IMR-90 (cell line): Measurements from ENCODE around the gene SFPQ. TPM values are rescaled to one million over a fixed set of nuclear protein-coding genes. Genes with fewer than 3 reads are reported as not detected.

Experiments
- ATAC-seq: fragments of 200-7000 bp; cut with Tn5 transposase; 2 replicates; pipeline ENCODE4 v1.9.1; 2020; ENCODE audit warnings: low read depth, mild to moderate bottlenecking, moderate library complexity
- BruUV-seq: library from RNA; stranded (reverse); fragments of 400-500 nt; replicated peaks from 2 replicates; lab custom pipeline; 2021; lab: Mats Ljungman, UMichigan
- CTCF ChIA-PET: fragments of 300-600 bp; formaldehyde crosslinking; extraction: SDS; loops from one replicate; lab custom pipeline; 2021; ENCODE audit warnings: antibody characterized with exemption; lab: Yijun Ruan, JAX
- POLR2A ChIA-PET: fragments of 300-600 bp; sonication (Branson Sonifier 250); formaldehyde crosslinking; loops from one replicate; lab custom pipeline; 2022; ENCODE audit warnings: antibody characterized with exemption; ENCODE audit not compliant: unreplicated experiment; lab: Charles Lee
- DNase-seq: peaks from one replicate; pipeline ENCODE4 v3.0.0; 2013
- H2AFZ ChIP-seq: replicated peaks from 2 replicates; pipeline ENCODE3; 2013; ENCODE audit warnings: low read length, mild to moderate bottlenecking; ENCODE audit not compliant: poor library complexity
- H2AK5ac ChIP-seq: 2 replicates; pipeline ENCODE4 v1.6.1; 2013; ENCODE audit warnings: low read depth, low read length, inconsistent platforms
- H2AK9ac ChIP-seq: replicated peaks from 2 replicates; pipeline ENCODE3; 2013; ENCODE audit warnings: mild to moderate bottlenecking, low read depth, low read length, moderate library complexity; ENCODE audit not compliant: poor library complexity
- H2BK120ac ChIP-seq: 2 replicates; pipeline ENCODE4 v1.6.1; 2013; ENCODE audit warnings: low read depth, low read length, inconsistent platforms
- H2BK15ac ChIP-seq: 3 replicates; pipeline ENCODE4 v1.6.1; 2013; ENCODE audit warnings: low read depth, low read length, inconsistent platforms
- H2BK20ac ChIP-seq: 2 replicates; pipeline ENCODE4 v1.6.1; 2013; ENCODE audit warnings: low read depth, mild to moderate bottlenecking, inconsistent platforms, low read length, moderate library complexity
- H2BK5ac ChIP-seq: 2 replicates; pipeline ENCODE4 v1.6.1; 2013; ENCODE audit warnings: mild to moderate bottlenecking, low read depth, low read length, inconsistent platforms; ENCODE audit not compliant: poor library complexity, severe bottlenecking
- H3K14ac ChIP-seq: replicated peaks from 2 replicates; pipeline ENCODE4 v1.6.1; 2013; ENCODE audit warnings: low read depth, low read length, inconsistent platforms
- H3K18ac ChIP-seq: 2 replicates; pipeline ENCODE4 v1.6.1; 2013; ENCODE audit warnings: low read depth, low read length, control low read depth
- H3K23ac ChIP-seq: 2 replicates; pipeline ENCODE4 v1.6.1; 2013; ENCODE audit warnings: low read depth, low read length, inconsistent platforms
- H3K27ac ChIP-seq: 2 replicates; pipeline ENCODE4 v1.5.1; 2013; ENCODE audit warnings: mild to moderate bottlenecking, control low read depth, low read length; ENCODE audit not compliant: insufficient read depth
- H3K27me3 ChIP-seq: 2 replicates; pipeline ENCODE4 v1.6.1; 2013; ENCODE audit warnings: low read length; ENCODE audit not compliant: control insufficient read depth, insufficient read depth
- H3K36me3 ChIP-seq: 2 replicates; pipeline ENCODE4 v1.6.1; 2013; ENCODE audit warnings: low read length, mixed read lengths; ENCODE audit not compliant: control insufficient read depth, insufficient read depth
- H3K4ac ChIP-seq: 2 replicates; pipeline ENCODE4 v1.6.1; 2013; ENCODE audit warnings: low read depth, low read length, inconsistent platforms
- H3K4me1 ChIP-seq: 2 replicates; pipeline ENCODE4 v1.6.1; 2013; ENCODE audit warnings: low read length, mixed read lengths; ENCODE audit not compliant: control insufficient read depth, insufficient read depth
- H3K4me2 ChIP-seq: 2 replicates; pipeline ENCODE4 v1.6.1; 2013; ENCODE audit warnings: low read depth, mild to moderate bottlenecking, control low read depth, low read length, moderate library complexity
- H3K4me3 ChIP-seq: 2 replicates; pipeline ENCODE4 v1.5.1; 2013; ENCODE audit warnings: low read depth, mild to moderate bottlenecking, control low read depth, low read length, moderate library complexity; ENCODE audit not compliant: insufficient read depth
- H3K56ac ChIP-seq: 2 replicates; pipeline ENCODE4 v1.6.1; 2013; ENCODE audit warnings: low read length, inconsistent platforms; ENCODE audit not compliant: insufficient read depth; ENCODE audit errors: extremely low read depth
- H3K79me1 ChIP-seq, 2 experiments: 2 replicates each; pipeline ENCODE4 v1.6.1; 2013; ENCODE audit warnings: low read length in 2 of 2, inconsistent platforms in 1 of 2, low read depth in 1 of 2
- H3K9ac ChIP-seq: 2 replicates; pipeline ENCODE4 v1.6.1; 2013; ENCODE audit warnings: low read depth, low read length, control low read depth
- H3K9me1 ChIP-seq: 2 replicates; pipeline ENCODE4 v1.6.1; 2013; ENCODE audit warnings: low read length, inconsistent platforms; ENCODE audit not compliant: insufficient read depth
- H3K9me3 ChIP-seq: 2 replicates; pipeline ENCODE4 v1.6.1; 2013; ENCODE audit warnings: low read length; ENCODE audit not compliant: control insufficient read depth, insufficient read depth
- H4K20me1 ChIP-seq: 2 replicates; pipeline ENCODE4 v1.6.1; 2013; ENCODE audit warnings: low read length, inconsistent platforms; ENCODE audit not compliant: insufficient read depth
- H4K5ac ChIP-seq: 2 replicates; pipeline ENCODE4 v1.6.1; 2013; ENCODE audit warnings: mild to moderate bottlenecking, low read depth, low read length, control low read depth
- H4K8ac ChIP-seq, 2 experiments: 2 replicates each; pipeline ENCODE4 v1.6.1; 2013; ENCODE audit warnings: low read depth in 2 of 2, low read length in 2 of 2, control low read depth in 1 of 2, inconsistent platforms in 1 of 2
- H4K91ac ChIP-seq: 2 replicates; pipeline ENCODE4 v1.6.1; 2013; ENCODE audit warnings: low read depth, low read length, inconsistent platforms; ENCODE audit not compliant: insufficient read depth
- CTCF ChIP-seq: conservative IDR thresholded peaks from 2 replicates; pipeline ENCODE4 v1.5.1; 2012; ENCODE audit warnings: mild to moderate bottlenecking, low read depth, low read length, improper control_type of control experiment
- FOS ChIP-seq: fragments of 150-350 bp; IDR thresholded peaks from 2 replicates; pipeline ENCODE4 v1.6.1; 2016; ENCODE audit warnings: low read depth, low read length
- NFE2L2 ChIP-seq: fragments of 150-350 bp; IDR thresholded peaks from 2 replicates; pipeline ENCODE4 v1.6.1; 2016; ENCODE audit warnings: low read depth, mild to moderate bottlenecking, low read length
- RAD21 ChIP-seq: IDR thresholded peaks from 2 replicates; pipeline ENCODE4 v1.6.1; 2012; ENCODE audit warnings: low read length, improper control_type of control experiment
- WGBS, 2 experiments: methylation state at CpG; one replicate each; pipeline versions ENCODE4 v1.1.5 to v1.1.7; 2013; ENCODE audit warnings: missing lambda C conversion rate in 2 of 2; ENCODE audit not compliant: insufficient read length in 1 of 2; ENCODE audit errors: extremely low coverage in 2 of 2; 5-methylcytosine and 5-hydroxymethylcytosine counted together
- dilution Hi-C: fragments of 300-500 bp; cut with HindIII; formaldehyde crosslinking; loops from one replicate; pipeline ENCODE4 v1.14.3; 2018; ENCODE audit warnings: low sequenced_read_pairs; ENCODE audit not compliant: unreplicated experiment
- in situ Hi-C: fragments of 300-500 bp; cut with MboI; formaldehyde crosslinking; loops from 3 replicates; pipeline ENCODE4 v1.14.3; 2019; ENCODE audit warnings: low sequenced_read_pairs, inconsistent platforms, mixed read lengths
- intact Hi-C: fragments of 100-400 bp; cut with micrococcal nuclease; formaldehyde crosslinking; loops from 2 replicates; pipeline ENCODE4 v1.10.0; 2022
- polyA plus RNA-seq, 3 experiments: library from polyadenylated mRNA; depleted of rRNA; stranded (reverse); fragments of >200 nt; gene quantifications; 2 replicates each; pipeline ENCODE4 v1.2.3, GENCODE V29; 2012; ENCODE audit warnings: low replicate concordance in 1 of 3
- total RNA-seq: library from RNA; depleted of rRNA; stranded (reverse); fragments of >200 nt; gene quantifications from 2 replicates; pipeline ENCODE4 v1.2.3, GENCODE V29; 2012

SFPQ gene
- total and polyA plus RNA-seq, 2 of the 4 experiments (the other 2 are of a cell fraction): 53.9 to 121 TPM

- BruUV-seq: no TSS peak
- Histone ChIP-seq H3K9ac (no peak overlapping the region), H3K36me3 (no peaks in the 10 kb centered on the region), H2BK20ac (no peak overlapping the region), H2AFZ (peak overlapping the region; percentile 58), H3K23ac (no peak overlapping the region), H3K4ac (no peak overlapping the region), H4K8ac (no peak overlapping the region), H3K27ac (no peak overlapping the region), H2BK5ac (no peak overlapping the region), H3K56ac (no peak overlapping the region), H4K5ac (no peak overlapping the region), H3K4me1 (peaks cover 13% of the 10 kb centered on the region), H3K27me3 (no peaks in the 10 kb centered on the region), H3K79me1 (no peaks in the 10 kb centered on the region), H3K4me2 (no peak overlapping the region), H4K20me1 (no peaks in the 10 kb centered on the region), H2AK9ac (no peak overlapping the region), H2AK5ac (no peak overlapping the region), H2BK120ac (no peak overlapping the region), H3K18ac (no peak overlapping the region), H4K91ac (no peak overlapping the region), H2BK15ac (no peak overlapping the region), H3K9me3 (no peaks in the 10 kb centered on the region), H3K14ac (no peak overlapping the region), H3K9me1 (0 out of 2 replicates have a peak, but pooled peaks cover 3% of the 10 kb centered on the region), H3K4me3 (no peak overlapping the region)
- WGBS, 2 experiments: 48% methylated on average over 2 of the region's 2 CpGs; no CpG with 5 or more reads in 1 of the 2 experiments
- no peak; the same call in 1 of the 2 replicates for ATAC-seq
- TF ChIP-seq RAD21 (no peak), FOS (no peak), CTCF (peak; percentile 30; the same call in 1 of the 2 replicates), NFE2L2 (no peak)
- ChIA-PET POLR2A (no interaction called here), CTCF (interaction anchor here (1.2 kb wide), 1 partner anchor 28 kb away, joined by 3 read pairs; the partner anchor contains the start of gene SFPQ)
- DNase-seq: no peak
- in situ Hi-C loops (no loop called here), dilution Hi-C loops (no loop called here), intact Hi-C loops (loop anchor here (5.0 kb wide), 1 partner anchor 66 kb away; no protein-coding TSS in a partner anchor)
Measured at GRCh38 chr1:35220976-35221375, 28.0 kb upstream of the SFPQ start.
